ENCODE measurements around the gene TEX101. TPM values are rescaled to one million over a fixed set of nuclear protein-coding genes. Genes with fewer than 3 reads are reported as not detected.
"Not testable (repeated sequence)": the region's sequence is repeated elsewhere in the genome, so short reads cannot be mapped to it uniquely, and the experiment has no call there.

The TEX101 gene
- polyA plus RNA-seq, 3 donors = 0.16 TPM; not detected in 2

DNA sequence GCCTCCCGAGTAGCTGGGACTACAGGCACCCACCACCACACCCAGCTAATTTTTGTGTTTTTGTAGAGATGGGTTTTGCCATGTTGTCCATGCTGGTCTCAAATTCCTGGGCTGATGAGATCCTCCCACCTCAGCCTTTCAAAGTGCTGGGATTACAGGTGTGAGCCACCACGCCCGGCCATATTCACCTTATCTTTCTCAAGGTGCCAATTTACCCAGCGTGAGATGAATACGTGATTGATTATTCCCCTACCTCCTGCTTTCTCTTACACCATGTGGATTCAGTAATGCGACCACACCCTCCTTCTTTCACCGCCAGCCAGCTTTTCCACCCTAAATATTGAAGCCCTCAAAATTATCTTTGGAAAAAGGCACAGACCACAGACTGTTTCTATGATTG lies 31.4 kb upstream of the TEX101 start:
- H3K27me3 Mint-ChIP-seq (ENCODE audit: low read depth in 3 of 3); H3K4me1 ChIP-seq (ENCODE audit: control insufficient read depth in 1 of 2, insufficient read depth in 2 of 2, low read length in 2 of 2); H3K4me2 ChIP-seq (replicated peaks; ENCODE audit: extremely low read depth, low read length, poor library complexity, severe bottlenecking); H2AFZ ChIP-seq (ENCODE audit: insufficient read depth, low read depth, low read length, poor library complexity, severe bottlenecking); H4K20me1 ChIP-seq (ENCODE audit: insufficient read depth, low read length); intact Hi-C loops (cut with micrococcal nuclease); H3K4me1 Mint-ChIP-seq; H3K36me3 ChIP-seq (replicated peaks in 1 of 2; ENCODE audit: control insufficient read depth in 1 of 2, insufficient read depth in 2 of 2, low read length in 2 of 2); H3K36me3 Mint-ChIP-seq; H3K27ac Mint-ChIP-seq; H3K4me3 ChIP-seq (replicated peaks in 1 of 3; ENCODE audit: low read depth in 2 of 3, low read length in 3 of 3); H3K27ac ChIP-seq (ENCODE audit: low read depth in 1 of 2, low read length in 2 of 2); H3K9ac ChIP-seq (ENCODE audit: insufficient read depth, low read length, poor library complexity, severe bottlenecking); DNase-seq; H3K4me3 Mint-ChIP-seq; H3K79me2 ChIP-seq (ENCODE audit: insufficient read depth, low read length); H3K9me3 ChIP-seq (replicated peaks in 1 of 2; ENCODE audit: control insufficient read depth in 1 of 2, insufficient read depth in 1 of 2, low read length in 2 of 2); H3K27me3 ChIP-seq (ENCODE audit: control insufficient read depth in 2 of 2, insufficient read depth in 2 of 2, low read length in 2 of 2): not testable (repeated sequence)
- 88% methylated on average over 4 of the region's 7 CpGs for WGBS (ENCODE audit: insufficient coverage)
- H3K9me3 Mint-ChIP-seq = peaks cover 3 to 12% (median 7%) of the 10 kb centered on the region in 7 donors

DNA sequence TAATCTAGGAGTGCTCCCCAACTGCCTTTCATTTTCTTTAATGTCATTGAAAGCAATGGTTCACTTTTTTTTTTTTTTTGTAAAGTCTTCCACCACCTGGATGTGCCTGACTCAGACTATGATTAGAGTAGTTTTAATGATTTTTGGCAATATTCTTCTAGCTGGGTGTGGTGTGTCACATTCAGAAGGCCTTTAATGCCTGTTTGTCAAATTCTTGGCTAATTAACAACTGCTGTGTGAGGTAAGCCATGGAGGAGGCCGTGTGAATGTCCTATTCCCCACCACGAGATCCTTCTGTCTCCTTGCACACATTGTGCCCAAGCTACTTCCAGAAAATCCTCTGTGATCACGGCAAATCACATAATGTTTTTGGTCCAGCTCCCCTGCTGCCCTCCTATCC lies 30.9 kb upstream of the TEX101 start:
- H3K9me3 ChIP-seq (replicated peaks in 1 of 2; ENCODE audit: control insufficient read depth in 1 of 2, insufficient read depth in 1 of 2, low read length in 2 of 2); H3K36me3 Mint-ChIP-seq; H2AFZ ChIP-seq (ENCODE audit: insufficient read depth, low read depth, low read length, poor library complexity, severe bottlenecking); H3K4me1 ChIP-seq (ENCODE audit: control insufficient read depth in 1 of 2, insufficient read depth in 2 of 2, low read length in 2 of 2); H3K4me2 ChIP-seq (replicated peaks; ENCODE audit: extremely low read depth, low read length, poor library complexity, severe bottlenecking); H3K27me3 ChIP-seq (ENCODE audit: control insufficient read depth in 2 of 2, insufficient read depth in 2 of 2, low read length in 2 of 2); intact Hi-C loops (cut with micrococcal nuclease); H3K79me2 ChIP-seq (ENCODE audit: insufficient read depth, low read length); H3K27ac ChIP-seq (ENCODE audit: low read depth in 1 of 2, low read length in 2 of 2); H3K36me3 ChIP-seq (replicated peaks in 1 of 2; ENCODE audit: control insufficient read depth in 1 of 2, insufficient read depth in 2 of 2, low read length in 2 of 2); H3K9ac ChIP-seq (ENCODE audit: insufficient read depth, low read length, poor library complexity, severe bottlenecking); DNase-seq; H3K4me3 ChIP-seq (replicated peaks in 1 of 3; ENCODE audit: low read depth in 2 of 3, low read length in 3 of 3); H3K27me3 Mint-ChIP-seq (ENCODE audit: low read depth in 3 of 3); H3K4me3 Mint-ChIP-seq; H3K27ac Mint-ChIP-seq; H3K4me1 Mint-ChIP-seq; H4K20me1 ChIP-seq (ENCODE audit: insufficient read depth, low read length): not testable (repeated sequence)
- WGBS (ENCODE audit: insufficient coverage) = 85% methylated on average over 2 of the region's 3 CpGs
- H3K9me3 Mint-ChIP-seq = peaks cover 3 to 12% (median 7%) of the 10 kb centered on the region in 7 donors

DNA sequence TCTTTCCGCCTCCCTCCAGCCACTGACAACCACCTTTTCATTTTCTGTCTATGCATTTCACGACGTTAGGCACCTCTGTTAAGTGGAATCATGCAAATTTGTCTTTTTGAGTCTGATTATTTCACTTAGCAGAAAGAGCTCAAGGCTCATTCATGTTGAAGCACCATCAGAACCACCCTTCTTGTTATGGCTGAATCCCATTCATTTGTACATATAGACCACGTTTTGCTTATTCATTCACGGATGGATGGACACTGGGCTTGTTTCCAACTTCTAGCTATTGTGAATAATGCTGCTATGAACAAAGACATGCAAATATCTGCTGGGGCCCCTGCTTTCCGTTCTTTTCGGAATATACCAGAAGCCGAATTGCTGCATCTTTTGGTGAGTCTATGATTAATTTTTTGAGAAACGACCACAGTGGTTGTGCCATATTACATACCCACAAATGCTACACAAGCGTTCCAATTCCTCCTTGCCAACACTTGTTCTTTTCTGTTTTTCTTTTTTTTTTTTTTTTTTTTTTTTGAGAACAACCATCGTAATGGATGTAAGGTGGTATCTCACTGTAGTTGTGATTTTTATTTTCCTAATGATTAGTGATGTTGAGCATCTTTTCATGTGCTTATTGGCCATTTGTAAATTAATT lies 23.7 kb upstream of the TEX101 start:
- H3K4me3 Mint-ChIP-seq; H4K20me1 ChIP-seq (ENCODE audit: insufficient read depth, low read length): not testable (repeated sequence)

DNA sequence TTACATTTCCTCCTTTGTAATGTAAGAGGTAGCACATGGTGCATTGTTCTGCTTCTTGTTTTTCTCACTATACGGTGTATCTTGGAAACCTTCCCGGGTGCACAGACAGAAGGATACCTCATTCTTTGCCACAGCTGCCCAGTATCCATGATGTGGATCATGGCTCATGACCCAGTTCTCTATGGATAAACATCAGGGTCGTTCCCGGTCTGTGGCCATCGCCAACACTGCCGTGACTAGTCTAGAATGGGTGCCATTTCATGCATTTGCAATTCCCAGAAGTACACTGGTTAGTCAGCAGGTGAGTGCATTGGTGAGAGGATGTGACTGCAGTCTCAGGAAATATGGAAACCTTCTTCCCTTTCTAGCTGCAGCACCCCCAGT lies 23.1 kb upstream of the TEX101 start:
- H4K20me1 ChIP-seq (ENCODE audit: insufficient read depth, low read length); H3K4me3 Mint-ChIP-seq; H3K79me2 ChIP-seq (ENCODE audit: insufficient read depth, low read length); H3K36me3 Mint-ChIP-seq; intact Hi-C loops (cut with micrococcal nuclease); H3K9me3 ChIP-seq (replicated peaks in 1 of 2; ENCODE audit: control insufficient read depth in 1 of 2, insufficient read depth in 1 of 2, low read length in 2 of 2); H2AFZ ChIP-seq (ENCODE audit: insufficient read depth, low read depth, low read length, poor library complexity, severe bottlenecking); H3K9ac ChIP-seq (ENCODE audit: insufficient read depth, low read length, poor library complexity, severe bottlenecking); H3K4me1 ChIP-seq (ENCODE audit: control insufficient read depth in 1 of 2, insufficient read depth in 2 of 2, low read length in 2 of 2); DNase-seq; H3K36me3 ChIP-seq (replicated peaks in 1 of 2; ENCODE audit: control insufficient read depth in 1 of 2, insufficient read depth in 2 of 2, low read length in 2 of 2); H3K4me3 ChIP-seq (replicated peaks in 1 of 3; ENCODE audit: low read depth in 2 of 3, low read length in 3 of 3); H3K4me2 ChIP-seq (replicated peaks; ENCODE audit: extremely low read depth, low read length, poor library complexity, severe bottlenecking); H3K27ac Mint-ChIP-seq; H3K27ac ChIP-seq (ENCODE audit: low read depth in 1 of 2, low read length in 2 of 2); H3K27me3 ChIP-seq (ENCODE audit: control insufficient read depth in 2 of 2, insufficient read depth in 2 of 2, low read length in 2 of 2); H3K9me3 Mint-ChIP-seq; H3K4me1 Mint-ChIP-seq; H3K27me3 Mint-ChIP-seq (ENCODE audit: low read depth in 3 of 3): not testable (repeated sequence)
- 80% methylated on average over 2 of the region's 6 CpGs for whole genome bisulfite sequencing (ENCODE audit: insufficient coverage)

More for the DNA sequence above, 23.7 kb upstream of the TEX101 start:
- DNase-seq; H2AFZ ChIP-seq (ENCODE audit: insufficient read depth, low read depth, low read length, poor library complexity, severe bottlenecking); H3K4me1 ChIP-seq (ENCODE audit: control insufficient read depth in 1 of 2, insufficient read depth in 2 of 2, low read length in 2 of 2); H3K4me3 ChIP-seq (replicated peaks in 1 of 3; ENCODE audit: low read depth in 2 of 3, low read length in 3 of 3); H3K27ac Mint-ChIP-seq; H3K9me3 Mint-ChIP-seq; H3K9ac ChIP-seq (ENCODE audit: insufficient read depth, low read length, poor library complexity, severe bottlenecking); H3K9me3 ChIP-seq (replicated peaks in 1 of 2; ENCODE audit: control insufficient read depth in 1 of 2, insufficient read depth in 1 of 2, low read length in 2 of 2); H3K36me3 Mint-ChIP-seq; H3K4me1 Mint-ChIP-seq; H3K27me3 Mint-ChIP-seq (ENCODE audit: low read depth in 3 of 3); intact Hi-C loops (cut with micrococcal nuclease); H3K4me2 ChIP-seq (replicated peaks; ENCODE audit: extremely low read depth, low read length, poor library complexity, severe bottlenecking); H3K27me3 ChIP-seq (ENCODE audit: control insufficient read depth in 2 of 2, insufficient read depth in 2 of 2, low read length in 2 of 2); H3K27ac ChIP-seq (ENCODE audit: low read depth in 1 of 2, low read length in 2 of 2); H3K79me2 ChIP-seq (ENCODE audit: insufficient read depth, low read length); H3K36me3 ChIP-seq (replicated peaks in 1 of 2; ENCODE audit: control insufficient read depth in 1 of 2, insufficient read depth in 2 of 2, low read length in 2 of 2): not testable (repeated sequence)
- 100% methylated on average over 3 of the region's 11 CpGs for WGBS (ENCODE audit: insufficient coverage)

Data from CD14-positive monocyte (primary cell).